ENCODE measurements around the gene OR6Q1.

DNA sequence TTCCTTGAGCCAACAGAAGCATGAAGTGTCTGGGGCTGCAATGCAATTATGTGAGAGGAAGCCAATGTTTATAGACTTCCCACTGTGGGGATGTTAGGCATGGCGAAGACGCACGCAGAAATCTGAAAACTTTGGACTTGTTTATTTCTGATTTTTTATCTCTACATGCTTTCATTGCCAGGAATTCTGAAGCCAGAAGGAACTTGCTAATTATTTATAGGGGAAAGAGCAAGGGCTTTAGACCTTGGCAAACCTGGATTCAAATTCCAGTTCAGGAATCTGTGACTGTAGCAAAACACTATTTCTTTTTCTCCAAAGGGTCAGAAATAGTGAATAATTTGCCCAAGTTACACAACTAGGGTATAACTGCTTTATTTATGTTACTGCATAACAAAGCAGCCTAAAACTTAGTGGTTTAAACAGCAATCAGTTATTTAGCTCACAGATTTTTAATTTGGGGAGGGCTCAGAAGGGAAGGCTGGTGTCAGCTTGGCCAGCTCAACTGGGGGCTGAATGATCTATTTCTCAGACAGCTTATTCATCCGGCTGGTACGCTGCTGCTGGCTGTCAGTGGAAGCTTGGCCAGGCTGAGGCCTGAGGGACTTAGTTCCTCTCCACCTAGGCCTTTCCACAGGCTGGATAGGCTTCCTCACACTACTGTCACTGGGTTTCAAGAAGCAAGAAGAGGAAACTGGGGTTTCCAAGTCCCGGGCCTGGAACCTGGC lies 1.9 kb upstream of the OR6Q1 start:
- TF ChIP-seq, protein P1, sequence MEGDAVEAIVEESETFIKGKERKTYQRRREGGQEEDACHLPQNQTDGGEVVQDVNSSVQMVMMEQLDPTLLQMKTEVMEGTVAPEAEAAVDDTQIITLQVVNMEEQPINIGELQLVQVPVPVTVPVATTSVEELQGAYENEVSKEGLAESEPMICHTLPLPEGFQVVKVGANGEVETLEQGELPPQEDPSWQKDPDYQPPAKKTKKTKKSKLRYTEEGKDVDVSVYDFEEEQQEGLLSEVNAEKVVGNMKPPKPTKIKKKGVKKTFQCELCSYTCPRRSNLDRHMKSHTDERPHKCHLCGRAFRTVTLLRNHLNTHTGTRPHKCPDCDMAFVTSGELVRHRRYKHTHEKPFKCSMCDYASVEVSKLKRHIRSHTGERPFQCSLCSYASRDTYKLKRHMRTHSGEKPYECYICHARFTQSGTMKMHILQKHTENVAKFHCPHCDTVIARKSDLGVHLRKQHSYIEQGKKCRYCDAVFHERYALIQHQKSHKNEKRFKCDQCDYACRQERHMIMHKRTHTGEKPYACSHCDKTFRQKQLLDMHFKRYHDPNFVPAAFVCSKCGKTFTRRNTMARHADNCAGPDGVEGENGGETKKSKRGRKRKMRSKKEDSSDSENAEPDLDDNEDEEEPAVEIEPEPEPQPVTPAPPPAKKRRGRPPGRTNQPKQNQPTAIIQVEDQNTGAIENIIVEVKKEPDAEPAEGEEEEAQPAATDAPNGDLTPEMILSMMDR (IDR thresholded peaks at IDR 0.05), result no peak
- TF ChIP-seq POLR2A (IDR thresholded peaks at IDR 0.05), result no peak
